GM12878 (cell line): ENCODE results near the gene BNC2. TPM values are rescaled to one million over a fixed set of nuclear protein-coding genes. Genes with fewer than 3 reads are reported as not detected.
A peak's percentile ranks its signal among the peaks of the same experiment; 100 is the strongest.

Experiments used
- BACH1 ChIP-seq: fragments of 450-650 bp; IDR thresholded peaks from 2 replicates; pipeline ENCODE4 v1.6.1; 2017; ENCODE audit warnings: mild to moderate bottlenecking, borderline replicate concordance
- EZH2 ChIP-seq: IDR thresholded peaks from 2 replicates; pipeline ENCODE4 v1.6.1; 2012; ENCODE audit warnings: low read depth, mild to moderate bottlenecking, control low read depth, inconsistent platforms, low read length, borderline replicate concordance; ENCODE audit not compliant: control insufficient read depth
- JUND ChIP-seq: IDR thresholded peaks from 2 replicates; pipeline ENCODE4 v1.6.1; 2012; ENCODE audit warnings: low read depth, mild to moderate bottlenecking, low read length, improper control_type of control experiment, moderate library complexity
- MLLT1 ChIP-seq: fragments of 450-650 bp; IDR thresholded peaks from 2 replicates; pipeline ENCODE4 v1.6.1; 2016; ENCODE audit warnings: mild to moderate bottlenecking
- POLR2A ChIP-seq: IDR thresholded peaks from 2 replicates; pipeline ENCODE4 v1.6.1; 2011; ENCODE audit warnings: low read depth, mild to moderate bottlenecking, low read length
- POLR2AphosphoS5 ChIP-seq: IDR thresholded peaks from 2 replicates; pipeline ENCODE4 v1.6.1; 2011; ENCODE audit warnings: mild to moderate bottlenecking, low read length, inconsistent platforms
- SUPT20H ChIP-seq: IDR thresholded peaks from 2 replicates; pipeline ENCODE4 v1.6.1; 2011; ENCODE audit warnings: low read depth, mild to moderate bottlenecking, low read length, moderate library complexity, borderline replicate concordance; ENCODE audit not compliant: control insufficient read depth
- YBX1 ChIP-seq: fragments of 450-650 bp; IDR thresholded peaks from 2 replicates; pipeline ENCODE4 v1.6.1; 2016; ENCODE audit warnings: antibody characterized with exemption
- ZBED1 ChIP-seq: IDR thresholded peaks from 2 replicates; pipeline ENCODE4 v1.6.1; 2016; ENCODE audit warnings: borderline replicate concordance
- ZNF217 ChIP-seq: fragments of 450-650 bp; IDR thresholded peaks from 2 replicates; pipeline ENCODE4 v1.6.1; 2017; ENCODE audit warnings: antibody characterized with exemption, mild to moderate bottlenecking
- ZNF592 ChIP-seq: fragments of 450-650 bp; IDR thresholded peaks from 2 replicates; pipeline ENCODE4 v1.6.1; 2017; ENCODE audit warnings: mild to moderate bottlenecking, moderate library complexity
- polyA plus RNA-seq, 11 experiments: library from polyadenylated mRNA; depleted of rRNA in 4 of 11; unstranded in 6 of 11; stranded (reverse) in 5 of 11; fragments of >200 nt; fragmentation: Nextera tagmentation in 4 of 11; fragmentation: Illumina TruSeq in 1 of 11; extraction: Ambion mirVana in 4 of 11; extraction: Trizol in 1 of 11; gene quantifications; 1 replicate in 1 of 11; 2 replicates in 10 of 11; pipeline versions ENCODE4 v1.2.1 to v1.2.3, GENCODE V29; 2011 to 2016; ENCODE audit warnings: inconsistent platforms in 2 of 11, missing spikeins in 2 of 11, low read depth in 1 of 11
- total RNA-seq, 4 experiments: library from RNA; depleted of rRNA in 3 of 4; stranded (reverse); fragments of >200 nt in 3 of 4; fragmentation: Illumina TruSeq in 1 of 4; extraction: Trizol in 1 of 4; gene quantifications; 2 replicates each; pipeline versions ENCODE4 v1.2.1 to v1.2.3, GENCODE V29; 2013 to 2021
- TF ChIP-seq, protein P1 (sequence below): fragments of 450-650 bp; IDR thresholded peaks from 2 replicates; pipeline ENCODE4 v1.6.1; 2017; ENCODE audit warnings: mild to moderate bottlenecking, low read depth, inconsistent platforms; ENCODE audit not compliant: poor library complexity, severe bottlenecking
- TF ChIP-seq, protein P2 (sequence below): fragments of 450-650 bp; conservative IDR thresholded peaks from 2 replicates; pipeline ENCODE4 v1.6.1; 2017; ENCODE audit warnings: mild to moderate bottlenecking, moderate library complexity
- TF ChIP-seq, protein P3 (sequence below): fragments of 450-650 bp; IDR thresholded peaks from 2 replicates; pipeline ENCODE4 v1.6.1; 2017; ENCODE audit warnings: mild to moderate bottlenecking, moderate library complexity

The BNC2 gene
- total and polyA plus RNA-seq, 10 of the 15 experiments (the other 5 are each of a cell fraction or from before 2014, with no cell fraction given), result 0.05 to 14.5 (median 0.26) TPM

DNA sequence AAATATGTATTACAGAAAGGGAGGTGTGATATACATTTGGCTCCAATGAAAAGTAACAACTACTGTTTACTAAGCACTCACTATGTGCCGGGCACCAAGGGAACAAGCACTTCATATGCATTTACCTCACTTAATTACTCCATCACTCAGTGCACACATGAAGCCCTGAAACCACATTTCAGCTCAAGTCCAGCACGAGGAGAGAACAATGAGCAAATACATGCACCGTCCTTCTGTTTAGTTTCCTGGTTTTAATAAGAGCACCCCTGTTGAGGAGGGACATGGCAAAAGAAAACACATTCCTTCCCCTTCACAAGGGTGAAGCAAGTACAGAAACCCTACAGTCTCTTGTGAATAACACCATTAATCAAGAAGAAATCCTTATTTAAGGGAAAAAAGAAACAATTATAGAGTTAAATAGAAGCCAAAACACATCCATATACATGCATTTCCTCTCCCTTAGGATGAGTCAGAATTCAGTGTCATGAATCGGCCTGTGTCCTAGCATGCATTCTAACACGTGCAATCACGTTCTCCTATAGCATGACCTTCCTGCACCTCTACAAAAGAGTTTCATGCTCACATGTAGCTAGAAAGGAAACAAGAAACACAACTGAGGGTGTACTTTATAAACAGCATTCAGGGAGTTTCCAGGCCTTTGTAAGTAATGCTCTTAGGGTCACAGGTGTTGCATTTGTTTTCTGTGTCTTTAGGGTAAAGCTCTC, 411.6 kb downstream of the BNC2 start (continued):
- TF ChIP-seq ZNF592 (no peak), YBX1 (no peak), BACH1 (no peak), ZBED1 (peak; percentile 27; the same call in 1 of the 2 replicates), JUND (no peak), SUPT20H (no peak), POLR2AphosphoS5 (no peak), EZH2 (no peak), POLR2A (no peak), ZNF217 (no peak), MLLT1 (no peak)
- TF ChIP-seq, protein P1, sequence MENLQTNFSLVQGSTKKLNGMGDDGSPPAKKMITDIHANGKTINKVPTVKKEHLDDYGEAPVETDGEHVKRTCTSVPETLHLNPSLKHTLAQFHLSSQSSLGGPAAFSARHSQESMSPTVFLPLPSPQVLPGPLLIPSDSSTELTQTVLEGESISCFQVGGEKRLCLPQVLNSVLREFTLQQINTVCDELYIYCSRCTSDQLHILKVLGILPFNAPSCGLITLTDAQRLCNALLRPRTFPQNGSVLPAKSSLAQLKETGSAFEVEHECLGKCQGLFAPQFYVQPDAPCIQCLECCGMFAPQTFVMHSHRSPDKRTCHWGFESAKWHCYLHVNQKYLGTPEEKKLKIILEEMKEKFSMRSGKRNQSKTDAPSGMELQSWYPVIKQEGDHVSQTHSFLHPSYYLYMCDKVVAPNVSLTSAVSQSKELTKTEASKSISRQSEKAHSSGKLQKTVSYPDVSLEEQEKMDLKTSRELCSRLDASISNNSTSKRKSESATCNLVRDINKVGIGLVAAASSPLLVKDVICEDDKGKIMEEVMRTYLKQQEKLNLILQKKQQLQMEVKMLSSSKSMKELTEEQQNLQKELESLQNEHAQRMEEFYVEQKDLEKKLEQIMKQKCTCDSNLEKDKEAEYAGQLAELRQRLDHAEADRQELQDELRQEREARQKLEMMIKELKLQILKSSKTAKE, result no peak
- TF ChIP-seq, protein P2, sequence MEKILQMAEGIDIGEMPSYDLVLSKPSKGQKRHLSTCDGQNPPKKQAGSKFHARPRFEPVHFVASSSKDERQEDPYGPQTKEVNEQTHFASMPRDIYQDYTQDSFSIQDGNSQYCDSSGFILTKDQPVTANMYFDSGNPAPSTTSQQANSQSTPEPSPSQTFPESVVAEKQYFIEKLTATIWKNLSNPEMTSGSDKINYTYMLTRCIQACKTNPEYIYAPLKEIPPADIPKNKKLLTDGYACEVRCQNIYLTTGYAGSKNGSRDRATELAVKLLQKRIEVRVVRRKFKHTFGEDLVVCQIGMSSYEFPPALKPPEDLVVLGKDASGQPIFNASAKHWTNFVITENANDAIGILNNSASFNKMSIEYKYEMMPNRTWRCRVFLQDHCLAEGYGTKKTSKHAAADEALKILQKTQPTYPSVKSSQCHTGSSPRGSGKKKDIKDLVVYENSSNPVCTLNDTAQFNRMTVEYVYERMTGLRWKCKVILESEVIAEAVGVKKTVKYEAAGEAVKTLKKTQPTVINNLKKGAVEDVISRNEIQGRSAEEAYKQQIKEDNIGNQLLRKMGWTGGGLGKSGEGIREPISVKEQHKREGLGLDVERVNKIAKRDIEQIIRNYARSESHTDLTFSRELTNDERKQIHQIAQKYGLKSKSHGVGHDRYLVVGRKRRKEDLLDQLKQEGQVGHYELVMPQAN, result no peak
- TF ChIP-seq, protein P3, sequence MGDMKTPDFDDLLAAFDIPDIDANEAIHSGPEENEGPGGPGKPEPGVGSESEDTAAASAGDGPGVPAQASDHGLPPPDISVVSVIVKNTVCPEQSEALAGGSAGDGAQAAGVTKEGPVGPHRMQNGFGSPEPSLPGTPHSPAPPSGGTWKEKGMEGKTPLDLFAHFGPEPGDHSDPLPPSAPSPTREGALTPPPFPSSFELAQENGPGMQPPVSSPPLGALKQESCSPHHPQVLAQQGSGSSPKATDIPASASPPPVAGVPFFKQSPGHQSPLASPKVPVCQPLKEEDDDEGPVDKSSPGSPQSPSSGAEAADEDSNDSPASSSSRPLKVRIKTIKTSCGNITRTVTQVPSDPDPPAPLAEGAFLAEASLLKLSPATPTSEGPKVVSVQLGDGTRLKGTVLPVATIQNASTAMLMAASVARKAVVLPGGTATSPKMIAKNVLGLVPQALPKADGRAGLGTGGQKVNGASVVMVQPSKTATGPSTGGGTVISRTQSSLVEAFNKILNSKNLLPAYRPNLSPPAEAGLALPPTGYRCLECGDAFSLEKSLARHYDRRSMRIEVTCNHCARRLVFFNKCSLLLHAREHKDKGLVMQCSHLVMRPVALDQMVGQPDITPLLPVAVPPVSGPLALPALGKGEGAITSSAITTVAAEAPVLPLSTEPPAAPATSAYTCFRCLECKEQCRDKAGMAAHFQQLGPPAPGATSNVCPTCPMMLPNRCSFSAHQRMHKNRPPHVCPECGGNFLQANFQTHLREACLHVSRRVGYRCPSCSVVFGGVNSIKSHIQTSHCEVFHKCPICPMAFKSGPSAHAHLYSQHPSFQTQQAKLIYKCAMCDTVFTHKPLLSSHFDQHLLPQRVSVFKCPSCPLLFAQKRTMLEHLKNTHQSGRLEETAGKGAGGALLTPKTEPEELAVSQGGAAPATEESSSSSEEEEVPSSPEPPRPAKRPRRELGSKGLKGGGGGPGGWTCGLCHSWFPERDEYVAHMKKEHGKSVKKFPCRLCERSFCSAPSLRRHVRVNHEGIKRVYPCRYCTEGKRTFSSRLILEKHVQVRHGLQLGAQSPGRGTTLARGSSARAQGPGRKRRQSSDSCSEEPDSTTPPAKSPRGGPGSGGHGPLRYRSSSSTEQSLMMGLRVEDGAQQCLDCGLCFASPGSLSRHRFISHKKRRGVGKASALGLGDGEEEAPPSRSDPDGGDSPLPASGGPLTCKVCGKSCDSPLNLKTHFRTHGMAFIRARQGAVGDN, result peak; percentile 87
